ENCODE measurements around the gene KRTCAP2.

GRCh38 chr1:155199792-155200191 is 26.7 kb upstream of the KRTCAP2 start:
- TF ChIP-seq POLR2AphosphoS5 (IDR thresholded peaks at IDR 0.05; ENCODE audit: insufficient read depth in 1 of 2, low read depth in 1 of 2): no peak
- TF ChIP-seq POLR2A (IDR thresholded peaks at IDR 0.05): no peak
- TF ChIP-seq CTCF (IDR thresholded peaks at IDR 0.05): no peak
